ENCODE measurements around the gene MMP24OS. TPM values are rescaled to one million over a fixed set of nuclear protein-coding genes. Genes with fewer than 3 reads are reported as not detected.

Gene MMP24OS
- total RNA-seq, 1 donor from 2014 or later: 43.1 TPM

- intact Hi-C loops (cut with DNase I): no loop called here
- TF ChIP-seq CTCF (IDR thresholded peaks at IDR 0.05): no peak
- Histone ChIP-seq H3K36me3 (peaks cover 0 to 6% of the 10 kb centered on the region in 2 donors), H3K9me3 (no peaks in the 10 kb centered on the region), H3K4me3 (no peak overlapping the region), H3K27me3 (no peaks in the 10 kb centered on the region), H3K27ac (no peak overlapping the region), H3K4me1 (peaks cover 6 to 24% of the 10 kb centered on the region in 2 donors)
- DNase-seq (ENCODE audit: low spot score in 2 of 2): no peak
Measured at GRCh38 chr20:35286077-35286898, 8.4 kb upstream of the MMP24OS start.

- Histone ChIP-seq H3K27ac (no peak overlapping the region), H3K9me3 (no peaks in the 10 kb centered on the region), H3K4me1 (peaks cover 6 to 24% of the 10 kb centered on the region in 2 donors), H3K27me3 (no peaks in the 10 kb centered on the region), H3K36me3 (peaks cover 0 to 9% of the 10 kb centered on the region in 2 donors), H3K4me3 (no peak overlapping the region)
- DNase-seq (ENCODE audit: low spot score in 2 of 2): no peak
- intact Hi-C loops (cut with DNase I): no loop called here
- no peak for TF ChIP-seq CTCF (IDR thresholded peaks at IDR 0.05)
Measured at GRCh38 chr20:35285806-35286076, 7.8 kb upstream of the MMP24OS start.

GRCh38 chr20:35284992-35285805, 7.3 kb upstream of the MMP24OS start:
- no peak for DNase-seq (ENCODE audit: low spot score in 2 of 2)
- peak overlapping the region; percentile 74 to 75 for H3K27ac ChIP-seq

GRCh38 chr20:35284267-35284991, 6.5 kb upstream of the MMP24OS start, which contains the start of gene EIF6:
Gene EIF6, minus strand, starts transcription at chr20:35284772. Its CDS starts 285 bp downstream, at chr20:35284487.
- intact Hi-C loops (cut with DNase I): no loop called here
- peak within 1 kb of the TSS; percentile 79 to 85 for H3K4me3 ChIP-seq
- H3K36me3 ChIP-seq: peaks cover 10 to 22% of the 10 kb centered on the region in 2 donors
- no peak for TF ChIP-seq CTCF (IDR thresholded peaks at IDR 0.05)
- H3K9me3 ChIP-seq: no peaks in the 10 kb centered on the region
- peaks cover 6 to 24% of the 10 kb centered on the region in 2 donors for H3K4me1 ChIP-seq
- DNase-seq (ENCODE audit: low spot score in 2 of 2): peak in 1 of 2 donors; percentile 92
- peak within 1 kb of the TSS; percentile 74 to 75 for H3K27ac ChIP-seq
- no peaks in the 10 kb centered on the region for H3K27me3 ChIP-seq

More at GRCh38 chr20:35284992-35285805, 7.3 kb upstream of the MMP24OS start:
- intact Hi-C loops (cut with DNase I): no loop called here
- Histone ChIP-seq H3K36me3 (peaks cover 5 to 14% of the 10 kb centered on the region in 2 donors), H3K27me3 (no peaks in the 10 kb centered on the region), H3K4me1 (peaks cover 6 to 24% of the 10 kb centered on the region in 2 donors), H3K4me3 (peak overlapping the region; percentile 79 to 85), H3K9me3 (no peaks in the 10 kb centered on the region)
- no peak for TF ChIP-seq CTCF (IDR thresholded peaks at IDR 0.05)

GRCh38 chr20:35283441-35284266, 5.7 kb upstream of the MMP24OS start:
- Histone ChIP-seq H3K27me3 (no peaks in the 10 kb centered on the region), H3K9me3 (no peaks in the 10 kb centered on the region), H3K4me1 (peaks cover 6 to 24% of the 10 kb centered on the region in 2 donors), H3K4me3 (peak overlapping the region; percentile 79 to 85), H3K27ac (peak overlapping the region; percentile 74 to 75), H3K36me3 (peaks cover 18 to 30% of the 10 kb centered on the region in 2 donors)
- intact Hi-C loops (cut with DNase I): no loop called here
- DNase-seq (ENCODE audit: low spot score in 2 of 2): no peak
- TF ChIP-seq CTCF (IDR thresholded peaks at IDR 0.05): no peak

Data from ascending aorta (tissue), 2 donors.